IMR-90 (cell line): ENCODE measurements around the gene SMYD2. TPM values are rescaled to one million over a fixed set of nuclear protein-coding genes. Genes with fewer than 3 reads are reported as not detected.

Experiments
- ATAC-seq: fragments of 200-7000 bp; cut with Tn5 transposase; 2 replicates; pipeline ENCODE4 v1.9.1; 2020; ENCODE audit warnings: low read depth, mild to moderate bottlenecking, moderate library complexity
- BruUV-seq: library from RNA; stranded (reverse); fragments of 400-500 nt; replicated peaks from 2 replicates; lab custom pipeline; 2021; lab: Mats Ljungman, UMichigan
- CTCF ChIA-PET: fragments of 300-600 bp; formaldehyde crosslinking; extraction: SDS; loops from one replicate; lab custom pipeline; 2021; ENCODE audit warnings: antibody characterized with exemption; lab: Yijun Ruan, JAX
- POLR2A ChIA-PET: fragments of 300-600 bp; sonication (Branson Sonifier 250); formaldehyde crosslinking; loops from one replicate; lab custom pipeline; 2022; ENCODE audit warnings: antibody characterized with exemption; ENCODE audit not compliant: unreplicated experiment; lab: Charles Lee
- DNase-seq: peaks from one replicate; pipeline ENCODE4 v3.0.0; 2013
- H2AFZ ChIP-seq: replicated peaks from 2 replicates; pipeline ENCODE3; 2013; ENCODE audit warnings: low read length, mild to moderate bottlenecking; ENCODE audit not compliant: poor library complexity
- H2AK5ac ChIP-seq: 2 replicates; pipeline ENCODE4 v1.6.1; 2013; ENCODE audit warnings: low read depth, low read length, inconsistent platforms
- H2AK9ac ChIP-seq: replicated peaks from 2 replicates; pipeline ENCODE3; 2013; ENCODE audit warnings: mild to moderate bottlenecking, low read depth, low read length, moderate library complexity; ENCODE audit not compliant: poor library complexity
- H2BK120ac ChIP-seq: 2 replicates; pipeline ENCODE4 v1.6.1; 2013; ENCODE audit warnings: low read depth, low read length, inconsistent platforms
- H2BK15ac ChIP-seq: 3 replicates; pipeline ENCODE4 v1.6.1; 2013; ENCODE audit warnings: low read depth, low read length, inconsistent platforms
- H2BK20ac ChIP-seq: 2 replicates; pipeline ENCODE4 v1.6.1; 2013; ENCODE audit warnings: low read depth, mild to moderate bottlenecking, inconsistent platforms, low read length, moderate library complexity
- H2BK5ac ChIP-seq: 2 replicates; pipeline ENCODE4 v1.6.1; 2013; ENCODE audit warnings: mild to moderate bottlenecking, low read depth, low read length, inconsistent platforms; ENCODE audit not compliant: poor library complexity, severe bottlenecking
- H3K14ac ChIP-seq: replicated peaks from 2 replicates; pipeline ENCODE4 v1.6.1; 2013; ENCODE audit warnings: low read depth, low read length, inconsistent platforms
- H3K18ac ChIP-seq: 2 replicates; pipeline ENCODE4 v1.6.1; 2013; ENCODE audit warnings: low read depth, low read length, control low read depth
- H3K23ac ChIP-seq: 2 replicates; pipeline ENCODE4 v1.6.1; 2013; ENCODE audit warnings: low read depth, low read length, inconsistent platforms
- H3K27ac ChIP-seq: 2 replicates; pipeline ENCODE4 v1.5.1; 2013; ENCODE audit warnings: mild to moderate bottlenecking, control low read depth, low read length; ENCODE audit not compliant: insufficient read depth
- H3K27me3 ChIP-seq: 2 replicates; pipeline ENCODE4 v1.6.1; 2013; ENCODE audit warnings: low read length; ENCODE audit not compliant: control insufficient read depth, insufficient read depth
- H3K36me3 ChIP-seq: 2 replicates; pipeline ENCODE4 v1.6.1; 2013; ENCODE audit warnings: low read length, mixed read lengths; ENCODE audit not compliant: control insufficient read depth, insufficient read depth
- H3K4ac ChIP-seq: 2 replicates; pipeline ENCODE4 v1.6.1; 2013; ENCODE audit warnings: low read depth, low read length, inconsistent platforms
- H3K4me1 ChIP-seq: 2 replicates; pipeline ENCODE4 v1.6.1; 2013; ENCODE audit warnings: low read length, mixed read lengths; ENCODE audit not compliant: control insufficient read depth, insufficient read depth
- H3K4me2 ChIP-seq: 2 replicates; pipeline ENCODE4 v1.6.1; 2013; ENCODE audit warnings: low read depth, mild to moderate bottlenecking, control low read depth, low read length, moderate library complexity
- H3K4me3 ChIP-seq: 2 replicates; pipeline ENCODE4 v1.5.1; 2013; ENCODE audit warnings: low read depth, mild to moderate bottlenecking, control low read depth, low read length, moderate library complexity; ENCODE audit not compliant: insufficient read depth
- H3K56ac ChIP-seq: 2 replicates; pipeline ENCODE4 v1.6.1; 2013; ENCODE audit warnings: low read length, inconsistent platforms; ENCODE audit not compliant: insufficient read depth; ENCODE audit errors: extremely low read depth
- H3K79me1 ChIP-seq, 2 experiments: 2 replicates each; pipeline ENCODE4 v1.6.1; 2013; ENCODE audit warnings: low read length in 2 of 2, inconsistent platforms in 1 of 2, low read depth in 1 of 2
- H3K9ac ChIP-seq: 2 replicates; pipeline ENCODE4 v1.6.1; 2013; ENCODE audit warnings: low read depth, low read length, control low read depth
- H3K9me1 ChIP-seq: 2 replicates; pipeline ENCODE4 v1.6.1; 2013; ENCODE audit warnings: low read length, inconsistent platforms; ENCODE audit not compliant: insufficient read depth
- H3K9me3 ChIP-seq: 2 replicates; pipeline ENCODE4 v1.6.1; 2013; ENCODE audit warnings: low read length; ENCODE audit not compliant: control insufficient read depth, insufficient read depth
- H4K20me1 ChIP-seq: 2 replicates; pipeline ENCODE4 v1.6.1; 2013; ENCODE audit warnings: low read length, inconsistent platforms; ENCODE audit not compliant: insufficient read depth
- H4K5ac ChIP-seq: 2 replicates; pipeline ENCODE4 v1.6.1; 2013; ENCODE audit warnings: mild to moderate bottlenecking, low read depth, low read length, control low read depth
- H4K8ac ChIP-seq, 2 experiments: 2 replicates each; pipeline ENCODE4 v1.6.1; 2013; ENCODE audit warnings: low read depth in 2 of 2, low read length in 2 of 2, control low read depth in 1 of 2, inconsistent platforms in 1 of 2
- H4K91ac ChIP-seq: 2 replicates; pipeline ENCODE4 v1.6.1; 2013; ENCODE audit warnings: low read depth, low read length, inconsistent platforms; ENCODE audit not compliant: insufficient read depth
- CTCF ChIP-seq: conservative IDR thresholded peaks from 2 replicates; pipeline ENCODE4 v1.5.1; 2012; ENCODE audit warnings: mild to moderate bottlenecking, low read depth, low read length, improper control_type of control experiment
- RCOR1 ChIP-seq: IDR thresholded peaks from 2 replicates; pipeline ENCODE4 v1.6.1; 2012; ENCODE audit warnings: mild to moderate bottlenecking, low read length, improper control_type of control experiment; ENCODE audit not compliant: insufficient replicate concordance
- SMC3 ChIP-seq: fragments of 150-350 bp; IDR thresholded peaks from 2 replicates; pipeline ENCODE4 v1.6.1; 2016; ENCODE audit warnings: low read depth, mild to moderate bottlenecking, antibody characterized with exemption, low read length, moderate library complexity
- dilution Hi-C: fragments of 300-500 bp; cut with HindIII; formaldehyde crosslinking; loops from one replicate; pipeline ENCODE4 v1.14.3; 2018; ENCODE audit warnings: low sequenced_read_pairs; ENCODE audit not compliant: unreplicated experiment
- in situ Hi-C: fragments of 300-500 bp; cut with MboI; formaldehyde crosslinking; loops from 3 replicates; pipeline ENCODE4 v1.14.3; 2019; ENCODE audit warnings: low sequenced_read_pairs, inconsistent platforms, mixed read lengths
- intact Hi-C: fragments of 100-400 bp; cut with micrococcal nuclease; formaldehyde crosslinking; loops from 2 replicates; pipeline ENCODE4 v1.10.0; 2022
- polyA plus RNA-seq, 3 experiments: library from polyadenylated mRNA; depleted of rRNA; stranded (reverse); fragments of >200 nt; gene quantifications; 2 replicates each; pipeline ENCODE4 v1.2.3, GENCODE V29; 2012; ENCODE audit warnings: low replicate concordance in 1 of 3
- total RNA-seq: library from RNA; depleted of rRNA; stranded (reverse); fragments of >200 nt; gene quantifications from 2 replicates; pipeline ENCODE4 v1.2.3, GENCODE V29; 2012

SMYD2 gene
- total and polyA plus RNA-seq, 2 of the 4 experiments (the other 2 are of a cell fraction) = 32.7 to 61.7 TPM

GRCh38 chr1:214301526-214301925 is 20.6 kb downstream of the SMYD2 start:
- no peaks in the 10 kb centered on the region for H3K9me3 ChIP-seq
- H2BK15ac ChIP-seq = no peak overlapping the region
- H3K18ac ChIP-seq = no peak overlapping the region
- peaks cover 8% of the 10 kb centered on the region for H3K4me1 ChIP-seq
- H2AK9ac ChIP-seq = no peak overlapping the region
- no peak overlapping the region for H2BK20ac ChIP-seq
- no peak overlapping the region for H3K27ac ChIP-seq
- no peak overlapping the region for H4K5ac ChIP-seq
- no peak overlapping the region for H3K56ac ChIP-seq
- in situ Hi-C loops = no loop called here
- H3K9me1 ChIP-seq = 0 out of 2 replicates have a peak, but pooled peaks cover 3% of the 10 kb centered on the region
- intact Hi-C loops = no loop called here
- no peak overlapping the region for H3K14ac ChIP-seq
- DNase-seq = no peak
- H3K23ac ChIP-seq = no peak overlapping the region
- no peak overlapping the region for H4K8ac ChIP-seq
- no peak overlapping the region for H3K4me2 ChIP-seq
- TF ChIP-seq CTCF = no peak
- TF ChIP-seq RCOR1 = no peak
- TF ChIP-seq SMC3 = no peak
- H3K36me3 ChIP-seq = no peaks in the 10 kb centered on the region
- H3K79me1 ChIP-seq = peaks cover 15 to 23% of the 10 kb centered on the region in 2 experiments
- H2BK120ac ChIP-seq = no peak overlapping the region
- ChIA-PET POLR2A (no interaction called here), CTCF (interaction anchor here (1.4 to 1.6 kb wide), 3 partner anchors 10 to 40 kb away, joined by 3 to 8 read pairs (median 5); no protein-coding TSS in a partner anchor)
- no peak overlapping the region for H2AFZ ChIP-seq
- ATAC-seq = no peak
- BruUV-seq = no TSS peak
- H3K4me3 ChIP-seq = no peak overlapping the region
- no peak overlapping the region for H4K91ac ChIP-seq
- peaks cover 4% of the 10 kb centered on the region; the same call in 1 of the 2 replicates for H4K20me1 ChIP-seq
- no peak overlapping the region for H3K4ac ChIP-seq
- no peak overlapping the region for H2BK5ac ChIP-seq
- no peaks in the 10 kb centered on the region for H3K27me3 ChIP-seq
- dilution Hi-C loops = no loop called here
- no peak overlapping the region for H3K9ac ChIP-seq
- no peak overlapping the region for H2AK5ac ChIP-seq
